Measurements from ENCODE around the gene C2orf74. TPM values are rescaled to one million over a fixed set of nuclear protein-coding genes. Genes with fewer than 3 reads are reported as not detected.
A peak's percentile ranks its signal among the peaks of the same experiment; 100 is the strongest.

Gene C2orf74
- total RNA-seq, 2 donors from 2014 or later = 0.72 to 2.9 TPM

GRCh38 chr2:61173116-61173515, 11.1 kb downstream of the C2orf74 start:
- no peaks in the 10 kb centered on the region for H3K36me3 ChIP-seq
- H3K4me3 ChIP-seq = no peak overlapping the region
- no peak overlapping the region for H3K27ac ChIP-seq
- TF ChIP-seq CTCF (IDR thresholded peaks at IDR 0.05) = no peak
- H3K9ac ChIP-seq (ENCODE audit: low read depth in 2 of 2, low read length in 2 of 2) = no peak overlapping the region
- no peaks in the 10 kb centered on the region for H3K9me3 ChIP-seq
- no peaks in the 10 kb centered on the region for H3K27me3 ChIP-seq
- intact Hi-C loops (cut with DNase I) = no loop called here
- DNase-seq = no peak
- H3K4me1 ChIP-seq = no peaks in the 10 kb centered on the region

- Histone ChIP-seq H3K4me3 (no peak overlapping the region), H3K4me1 (peaks cover 14% of the 10 kb centered on the region), H3K27me3 (no peaks in the 10 kb centered on the region), H3K36me3 (no peaks in the 10 kb centered on the region), H3K9me3 (no peaks in the 10 kb centered on the region), H3K27ac (no peak overlapping the region), H3K9ac (ENCODE audit: low read depth in 2 of 2, low read length in 2 of 2) (no peak overlapping the region)
- TF ChIP-seq CTCF (IDR thresholded peaks at IDR 0.05) = no peak
- DNase-seq = no peak
- intact Hi-C loops (cut with DNase I) = no loop called here
These were observed 13.0 kb downstream of the C2orf74 start for GRCh38 chr2:61175036-61175435.

GRCh38 chr2:61176755-61177726, 15.1 kb downstream of the C2orf74 start:
- intact Hi-C loops (cut with DNase I) = no loop called here
- peak overlapping the region; percentile 94 to 97 for H3K9ac ChIP-seq (ENCODE audit: low read depth in 2 of 2, low read length in 2 of 2)
- H3K27me3 ChIP-seq = no peaks in the 10 kb centered on the region
- H3K36me3 ChIP-seq = no peaks in the 10 kb centered on the region
- H3K27ac ChIP-seq = peak overlapping the region; percentile 98
- peak; percentile 94 for DNase-seq
- H3K4me3 ChIP-seq = peak overlapping the region; percentile 89
- no peak for TF ChIP-seq CTCF (IDR thresholded peaks at IDR 0.05)
- H3K4me1 ChIP-seq = peaks cover 15% of the 10 kb centered on the region
- H3K9me3 ChIP-seq = no peaks in the 10 kb centered on the region

GRCh38 chr2:61177727-61178549, 15.9 kb downstream of the C2orf74 start:
- intact Hi-C loops (cut with DNase I) = no loop called here
- no peak for TF ChIP-seq CTCF (IDR thresholded peaks at IDR 0.05)
- Histone ChIP-seq H3K27ac (peak overlapping the region; percentile 98), H3K4me1 (peaks cover 15% of the 10 kb centered on the region), H3K9me3 (no peaks in the 10 kb centered on the region), H3K27me3 (no peaks in the 10 kb centered on the region), H3K36me3 (no peaks in the 10 kb centered on the region), H3K4me3 (peak overlapping the region; percentile 89), H3K9ac (ENCODE audit: low read depth in 2 of 2, low read length in 2 of 2) (peak overlapping the region; percentile 91 to 97)
- DNase-seq = peak; percentile 41
